Endodermal cell (in vitro differentiated cells): Measurements from ENCODE around the gene LRRIQ1. TPM values are rescaled to one million over a fixed set of nuclear protein-coding genes. Genes with fewer than 3 reads are reported as not detected.

ENCODE experiments used
- DNase-seq: peaks from one replicate; pipeline ENCODE4 v3.0.0-alpha.2; 2017
- H3K27ac ChIP-seq: 2 replicates; pipeline ENCODE4 v1.5.1; 2013; ENCODE audit warnings: mild to moderate bottlenecking, low read depth, low read length, moderate library complexity
- H3K27me3 ChIP-seq: 2 replicates; pipeline ENCODE4 v1.6.1; 2013; ENCODE audit warnings: mild to moderate bottlenecking, low read length, moderate library complexity; ENCODE audit not compliant: insufficient read depth, control insufficient read depth, poor library complexity, severe bottlenecking
- H3K36me3 ChIP-seq: 2 replicates; pipeline ENCODE4 v1.7.0; 2013; ENCODE audit warnings: mild to moderate bottlenecking, low read length, moderate library complexity; ENCODE audit not compliant: control insufficient read depth, insufficient read depth
- H3K4me1 ChIP-seq: one replicate; pipeline ENCODE4 v1.7.0; 2013; ENCODE audit warnings: low read length; ENCODE audit not compliant: control insufficient read depth, insufficient read depth
- H3K4me3 ChIP-seq: 2 replicates; pipeline ENCODE4 v1.5.1; 2013; ENCODE audit warnings: mild to moderate bottlenecking, low read length, moderate library complexity
- H3K9ac ChIP-seq: 2 replicates; pipeline ENCODE4 v1.6.1; 2013; ENCODE audit warnings: mild to moderate bottlenecking, low read length, moderate library complexity; ENCODE audit not compliant: poor library complexity, severe bottlenecking; ENCODE audit errors: extremely low read depth
- H3K9me3 ChIP-seq: 2 replicates; pipeline ENCODE4 v1.6.1; 2013; ENCODE audit warnings: mild to moderate bottlenecking, low read length, moderate library complexity; ENCODE audit not compliant: control insufficient read depth
- H3K27ac Mint-ChIP-seq: 2 replicates; pipeline ENCODE4 v1.8.0; 2020; ENCODE audit warnings: mixed read lengths
- H3K27me3 Mint-ChIP-seq: 2 replicates; pipeline ENCODE4 v1.8.0; 2021; ENCODE audit warnings: mild to moderate bottlenecking, mixed read lengths; ENCODE audit not compliant: insufficient read depth
- H3K36me3 Mint-ChIP-seq: 2 replicates; pipeline ENCODE4 v1.8.0; 2020; ENCODE audit warnings: low read depth, mixed read lengths
- H3K4me1 Mint-ChIP-seq: 2 replicates; pipeline ENCODE4 v1.8.0; 2020; ENCODE audit warnings: mixed read lengths
- H3K4me3 Mint-ChIP-seq: 2 replicates; pipeline ENCODE4 v1.8.0; 2020; ENCODE audit warnings: mild to moderate bottlenecking, moderate library complexity, mixed read lengths
- H3K9me3 Mint-ChIP-seq: 2 replicates; pipeline ENCODE4 v1.8.0; 2020; ENCODE audit warnings: mild to moderate bottlenecking, mixed read lengths
- WGBS, 2 experiments: methylation state at CpG; one replicate each; pipeline versions ENCODE4 v1.1.5 to v1.1.7; 2013; ENCODE audit warnings: missing lambda C conversion rate in 2 of 2, mixed read lengths in 1 of 2; ENCODE audit not compliant: insufficient coverage in 1 of 2, insufficient read length in 1 of 2; 5-methylcytosine and 5-hydroxymethylcytosine counted together
- total RNA-seq, 2 donors: library from RNA; stranded (reverse); fragmentation: NEBNext Ultra II Directional in 1 of 2; extraction: Animal tissue kit (Norgen Biotek cat#: 25700) in 1 of 2; gene quantifications; 2 replicates in 1 of 2; 3 replicates in 1 of 2; pipeline ENCODE4 v1.2.1, GENCODE V29; 2021
- TF ChIP-seq, protein P1 (sequence below): fragments of 200-600 bp; sonication (generic); conservative IDR thresholded peaks from 2 replicates; pipeline ENCODE4 v1.5.0; 2021; ENCODE audit warnings: antibody characterized with exemption, mild to moderate bottlenecking

Gene LRRIQ1
- total RNA-seq, 2 donors from 2014 or later = 2.9 to 6.2 TPM

DNA sequence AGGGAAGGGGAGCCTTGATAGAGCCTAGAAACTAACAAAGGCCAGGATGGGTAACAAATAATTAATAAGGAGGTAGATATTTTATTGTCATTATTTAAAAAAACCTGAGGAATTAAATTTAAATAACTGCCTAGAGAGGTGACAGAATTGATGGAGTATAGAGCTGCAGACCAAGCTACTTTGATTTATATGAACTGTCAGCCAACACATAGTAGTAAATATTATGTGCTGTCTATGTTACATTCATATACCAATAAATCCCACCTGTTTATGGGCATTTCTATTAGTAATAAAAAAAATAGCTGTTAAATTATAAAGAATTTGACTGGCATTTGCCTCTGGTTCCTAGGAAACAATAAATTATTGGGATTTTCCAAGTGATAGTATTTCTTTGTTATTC, 37.8 kb upstream of the LRRIQ1 start:
- DNase-seq = no peak
- Histone ChIP-seq H3K4me3 (no peak overlapping the region), H3K4me1 (no peaks in the 10 kb centered on the region), H3K9ac (no peak overlapping the region), H3K27me3 (no peaks in the 10 kb centered on the region), H3K9me3 (no peaks in the 10 kb centered on the region), H3K36me3 (no peaks in the 10 kb centered on the region), H3K27ac (no peak overlapping the region)
- Mint-ChIP-seq H3K9me3 (peaks cover 4% of the 10 kb centered on the region), H3K27me3 (no peaks in the 10 kb centered on the region), H3K4me1 (peaks cover 12% of the 10 kb centered on the region), H3K36me3 (no peaks in the 10 kb centered on the region), H3K27ac (no peak overlapping the region), H3K4me3 (no peak overlapping the region)
- TF ChIP-seq, protein P1, sequence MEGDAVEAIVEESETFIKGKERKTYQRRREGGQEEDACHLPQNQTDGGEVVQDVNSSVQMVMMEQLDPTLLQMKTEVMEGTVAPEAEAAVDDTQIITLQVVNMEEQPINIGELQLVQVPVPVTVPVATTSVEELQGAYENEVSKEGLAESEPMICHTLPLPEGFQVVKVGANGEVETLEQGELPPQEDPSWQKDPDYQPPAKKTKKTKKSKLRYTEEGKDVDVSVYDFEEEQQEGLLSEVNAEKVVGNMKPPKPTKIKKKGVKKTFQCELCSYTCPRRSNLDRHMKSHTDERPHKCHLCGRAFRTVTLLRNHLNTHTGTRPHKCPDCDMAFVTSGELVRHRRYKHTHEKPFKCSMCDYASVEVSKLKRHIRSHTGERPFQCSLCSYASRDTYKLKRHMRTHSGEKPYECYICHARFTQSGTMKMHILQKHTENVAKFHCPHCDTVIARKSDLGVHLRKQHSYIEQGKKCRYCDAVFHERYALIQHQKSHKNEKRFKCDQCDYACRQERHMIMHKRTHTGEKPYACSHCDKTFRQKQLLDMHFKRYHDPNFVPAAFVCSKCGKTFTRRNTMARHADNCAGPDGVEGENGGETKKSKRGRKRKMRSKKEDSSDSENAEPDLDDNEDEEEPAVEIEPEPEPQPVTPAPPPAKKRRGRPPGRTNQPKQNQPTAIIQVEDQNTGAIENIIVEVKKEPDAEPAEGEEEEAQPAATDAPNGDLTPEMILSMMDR = no peak

DNA sequence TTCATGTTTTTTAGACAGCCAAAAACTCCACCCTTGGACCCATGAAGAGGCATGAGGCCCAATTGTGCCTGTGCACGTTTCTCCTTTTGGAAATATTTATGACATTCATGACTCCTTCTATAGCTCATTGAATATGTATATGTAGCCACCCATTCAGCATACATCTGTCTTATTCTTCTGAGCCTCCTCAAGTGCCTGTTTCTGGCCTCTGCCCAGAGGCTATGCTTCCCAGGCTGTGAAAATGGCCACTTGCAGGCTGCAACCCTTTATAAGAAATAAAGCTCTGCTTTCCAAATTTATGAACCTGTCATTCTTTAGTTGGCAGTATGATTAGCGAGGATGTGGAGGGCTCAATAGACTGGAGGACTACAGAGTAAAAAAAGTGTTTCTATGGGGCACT, 35.4 kb upstream of the LRRIQ1 start:
- no peaks in the 10 kb centered on the region for H3K27me3 ChIP-seq
- H3K27me3 Mint-ChIP-seq = no peaks in the 10 kb centered on the region
- H3K9me3 Mint-ChIP-seq = peaks cover 6% of the 10 kb centered on the region
- no peak overlapping the region for H3K27ac Mint-ChIP-seq
- DNase-seq = no peak
- H3K4me3 ChIP-seq = no peak overlapping the region
- 94 to 97% methylated on average over 2 of the region's 2 CpGs for WGBS, 2 experiments
- H3K9ac ChIP-seq = no peak overlapping the region
- H3K4me1 ChIP-seq = no peaks in the 10 kb centered on the region
- H3K4me3 Mint-ChIP-seq = no peak overlapping the region
- H3K4me1 Mint-ChIP-seq = peaks cover 16% of the 10 kb centered on the region
- no peaks in the 10 kb centered on the region for H3K36me3 Mint-ChIP-seq
- no peaks in the 10 kb centered on the region for H3K36me3 ChIP-seq
- no peak overlapping the region for H3K27ac ChIP-seq
- TF ChIP-seq, protein P1 = no peak
- H3K9me3 ChIP-seq = no peaks in the 10 kb centered on the region

DNA sequence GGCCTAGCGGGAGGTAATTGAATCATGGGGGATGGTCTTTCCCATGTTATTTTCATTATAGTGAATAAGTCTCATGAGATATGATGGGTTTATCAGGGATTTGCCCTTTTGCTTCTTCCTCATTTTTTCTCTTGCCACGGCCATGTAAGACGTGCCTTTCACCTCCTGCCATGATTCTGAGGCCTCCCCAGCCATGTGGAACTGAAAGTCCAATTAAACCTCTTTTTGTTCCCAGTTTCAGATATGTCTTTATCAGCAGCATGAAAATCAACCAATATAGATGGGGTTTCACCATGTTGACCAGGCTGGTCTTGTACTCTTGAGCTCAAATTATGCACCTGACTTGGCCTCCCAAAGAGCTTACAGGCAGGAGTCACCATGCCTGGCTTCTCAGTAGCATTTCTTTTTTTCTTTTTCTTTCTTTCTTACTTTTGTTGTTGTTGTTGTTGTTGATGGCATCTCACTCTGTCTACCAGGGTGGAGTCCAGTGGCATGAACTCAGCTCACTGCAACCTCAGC, 33.3 kb upstream of the LRRIQ1 start:
- Mint-ChIP-seq H3K9me3 (peaks cover 6% of the 10 kb centered on the region), H3K27ac (no peak overlapping the region), H3K4me3 (no peak overlapping the region), H3K36me3 (no peaks in the 10 kb centered on the region), H3K4me1 (peaks cover 10% of the 10 kb centered on the region), H3K27me3 (no peaks in the 10 kb centered on the region)
- DNase-seq = no peak
- Histone ChIP-seq H3K4me1 (no peaks in the 10 kb centered on the region), H3K27me3 (no peaks in the 10 kb centered on the region), H3K36me3 (no peaks in the 10 kb centered on the region), H3K4me3 (no peak overlapping the region), H3K27ac (no peak overlapping the region), H3K9me3 (no peaks in the 10 kb centered on the region), H3K9ac (no peak overlapping the region)
- 96 to 97% methylated on average over 2 to 3 of the region's 3 CpGs for WGBS, 2 experiments
- TF ChIP-seq, protein P1 = no peak
